Measurements from ENCODE around the gene LRRC30. TPM values are rescaled to one million over a fixed set of nuclear protein-coding genes. Genes with fewer than 3 reads are reported as not detected.

Gene LRRC30
- total RNA-seq, 1 experiment from 2014 or later, result not detected

- intact Hi-C loops (cut with micrococcal nuclease), result no loop called here
Observed at GRCh38 chr18:7236072-7236471, 5.2 kb downstream of the LRRC30 start.

More at GRCh38 chr18:7236072-7236471, 5.2 kb downstream of the LRRC30 start:
- CTCF ChIA-PET, result no interaction called here
- H3K4me3 ChIP-seq (replicated peaks in 1 of 2; ENCODE audit: low read depth in 1 of 2, low read length in 2 of 2), result no peak overlapping the region
- ATAC-seq (no peak), DNase-seq (ENCODE audit: low read depth, low spot score) (no peak)
- no TSS peak for BruUV-seq (replicated peaks)
- no peaks in the 10 kb centered on the region for H4K20me1 ChIP-seq (ENCODE audit: insufficient read depth)
- no peaks in the 10 kb centered on the region for H3K27me3 ChIP-seq (ENCODE audit: insufficient read depth, low read length)
- H3K27ac ChIP-seq (ENCODE audit: low read depth, low read length), result no peak overlapping the region
- RAD21 ChIA-PET (ENCODE audit: low non-redundant PET in 1 of 2, low total read pairs in 2 of 2, uncharacterized antibody in 2 of 2, unreplicated experiment in 2 of 2), result no interaction called here
- H3K36me3 ChIP-seq (ENCODE audit: control insufficient read depth in 1 of 2, insufficient read depth in 2 of 2, low read length in 2 of 2), result no peaks in the 10 kb centered on the region
- H3K4me2 ChIP-seq (ENCODE audit: low read length), result no peak overlapping the region
- H3K9me3 ChIP-seq (ENCODE audit: control insufficient read depth in 1 of 2, insufficient read depth in 1 of 2, low read depth in 1 of 2, low read length in 2 of 2), result peaks cover 0 to 24% of the 10 kb centered on the region in 2 experiments; a peak in 2 of 4 replicates
- no peak overlapping the region for H2AFZ ChIP-seq (ENCODE audit: low read depth, low read length, poor library complexity, severe bottlenecking)
- TF ChIP-seq CEBPB (IDR thresholded peaks at IDR 0.05; ENCODE audit: low read depth) (no peak), ATF3 (IDR thresholded peaks at IDR 0.05) (no peak), POLR2A (IDR thresholded peaks at IDR 0.05; ENCODE audit: borderline replicate concordance, extremely low read depth, insufficient read depth, insufficient read length) (no peak), EZH2phosphoT487 (IDR thresholded peaks at IDR 0.05; ENCODE audit: borderline replicate concordance) (no peak), EZH2 (IDR thresholded peaks at IDR 0.05) (no peak), EGR1 (IDR thresholded peaks at IDR 0.05; ENCODE audit: low read depth) (no peak), RAD21 (IDR thresholded peaks at IDR 0.05; ENCODE audit: low read depth) (no peak), ZNF274 (IDR thresholded peaks at IDR 0.05; ENCODE audit: low read depth, low read length) (no peak), TCF7L2 (IDR thresholded peaks at IDR 0.05; ENCODE audit: borderline replicate concordance, extremely low read depth, insufficient read depth, insufficient read length) (no peak), JUND (IDR thresholded peaks at IDR 0.05) (no peak), YY1 (IDR thresholded peaks at IDR 0.05; ENCODE audit: extremely low read depth, insufficient replicate concordance, low read depth, low read length) (no peak), SP1 (IDR thresholded peaks at IDR 0.05; ENCODE audit: low read depth) (no peak)
- TF ChIP-seq, protein P1, sequence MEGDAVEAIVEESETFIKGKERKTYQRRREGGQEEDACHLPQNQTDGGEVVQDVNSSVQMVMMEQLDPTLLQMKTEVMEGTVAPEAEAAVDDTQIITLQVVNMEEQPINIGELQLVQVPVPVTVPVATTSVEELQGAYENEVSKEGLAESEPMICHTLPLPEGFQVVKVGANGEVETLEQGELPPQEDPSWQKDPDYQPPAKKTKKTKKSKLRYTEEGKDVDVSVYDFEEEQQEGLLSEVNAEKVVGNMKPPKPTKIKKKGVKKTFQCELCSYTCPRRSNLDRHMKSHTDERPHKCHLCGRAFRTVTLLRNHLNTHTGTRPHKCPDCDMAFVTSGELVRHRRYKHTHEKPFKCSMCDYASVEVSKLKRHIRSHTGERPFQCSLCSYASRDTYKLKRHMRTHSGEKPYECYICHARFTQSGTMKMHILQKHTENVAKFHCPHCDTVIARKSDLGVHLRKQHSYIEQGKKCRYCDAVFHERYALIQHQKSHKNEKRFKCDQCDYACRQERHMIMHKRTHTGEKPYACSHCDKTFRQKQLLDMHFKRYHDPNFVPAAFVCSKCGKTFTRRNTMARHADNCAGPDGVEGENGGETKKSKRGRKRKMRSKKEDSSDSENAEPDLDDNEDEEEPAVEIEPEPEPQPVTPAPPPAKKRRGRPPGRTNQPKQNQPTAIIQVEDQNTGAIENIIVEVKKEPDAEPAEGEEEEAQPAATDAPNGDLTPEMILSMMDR (IDR thresholded peaks at IDR 0.05 in 2 of 3, conservative IDR thresholded peaks at IDR 0.05 in 1 of 3; ENCODE audit: borderline replicate concordance in 1 of 3, insufficient read depth in 1 of 3, low read depth in 2 of 3, low read length in 2 of 3), result no peak
- H3K4me1 ChIP-seq (ENCODE audit: control insufficient read depth in 1 of 2, insufficient read depth in 2 of 2, low read length in 2 of 2), result no peaks in the 10 kb centered on the region
- H3K9ac ChIP-seq (ENCODE audit: low read length), result no peak overlapping the region
- H3K79me2 ChIP-seq (ENCODE audit: insufficient read depth, low read length), result no peaks in the 10 kb centered on the region
- H3K9me2 ChIP-seq (ENCODE audit: insufficient read depth), result no peaks in the 10 kb centered on the region
- POLR2A ChIA-PET, result no interaction called here

Data from HCT116 (cell line).